Measurements from ENCODE around the gene PIM2.

The PIM2 gene

DNA sequence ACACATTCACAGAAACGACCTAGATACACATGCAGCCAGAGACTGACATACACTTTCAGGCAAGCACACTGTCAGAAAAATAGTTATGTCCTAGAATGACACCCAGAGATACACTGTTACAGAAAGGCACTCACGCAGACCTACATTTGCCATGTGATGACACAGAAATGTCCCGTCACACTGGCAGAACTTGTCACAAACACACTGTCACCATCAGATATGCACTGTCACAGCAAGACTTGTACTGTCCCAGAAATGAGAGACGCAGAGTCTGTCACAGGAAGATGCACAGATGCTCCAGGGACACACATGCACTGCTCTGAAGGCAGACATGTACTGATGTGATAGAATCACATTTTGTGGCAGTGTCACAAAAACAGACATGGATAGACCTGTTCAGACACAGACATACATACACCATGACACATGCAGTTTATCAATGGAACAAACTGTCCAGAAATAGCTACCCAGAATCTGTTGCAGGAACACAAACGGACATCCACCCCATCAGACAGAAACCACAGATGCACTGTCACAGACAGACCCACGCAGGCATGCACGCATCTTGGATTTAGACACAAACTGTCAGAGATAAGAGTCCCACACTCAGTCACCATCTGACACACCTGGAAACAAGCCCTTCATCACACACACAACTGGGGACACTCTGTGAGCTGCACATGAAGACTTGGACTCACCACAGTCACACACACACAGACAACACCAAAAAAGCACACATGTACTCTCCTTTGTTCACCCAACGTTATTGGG is 1.3 kb upstream of the PIM2 start:
- peak overlapping the region; percentile 96 for H3K4me3 Mint-ChIP-seq
- peaks cover 63% of the 10 kb centered on the region for H3K4me1 Mint-ChIP-seq (ENCODE audit: low read depth)
- no peaks in the 10 kb centered on the region for H3K9me3 Mint-ChIP-seq
- H3K27me3 Mint-ChIP-seq, result no peaks in the 10 kb centered on the region
- H3K27ac Mint-ChIP-seq, result peak overlapping the region; percentile 96
- H3K36me3 Mint-ChIP-seq (ENCODE audit: low read depth), result peaks cover 52% of the 10 kb centered on the region

DNA sequence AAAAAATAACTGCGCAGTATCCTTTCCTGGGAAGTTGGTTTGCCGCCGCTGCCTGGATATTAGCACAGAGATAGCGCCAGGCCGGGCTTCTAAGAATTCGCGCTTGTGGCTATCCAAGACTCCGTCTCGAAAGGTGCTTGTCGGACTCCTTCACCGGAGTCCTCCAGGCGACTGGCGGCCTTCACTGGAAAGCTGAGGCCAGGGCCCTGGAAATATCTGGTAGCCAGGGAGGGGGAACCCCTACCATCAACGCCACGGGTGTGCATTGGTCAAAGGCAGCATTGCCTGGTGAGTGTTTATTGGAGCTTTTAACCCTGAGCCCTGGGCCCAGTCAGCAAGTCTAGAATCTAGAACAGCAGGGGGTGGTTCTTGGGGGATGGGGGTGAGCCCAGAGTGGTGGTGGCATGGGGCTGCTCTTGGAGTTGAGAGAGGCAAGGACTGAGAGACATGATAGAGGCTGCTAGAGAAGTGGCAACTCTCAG is 577 bp upstream of the PIM2 start:
- H3K27me3 Mint-ChIP-seq, result no peaks in the 10 kb centered on the region
- no peaks in the 10 kb centered on the region for H3K9me3 Mint-ChIP-seq
- peaks cover 65% of the 10 kb centered on the region for H3K4me1 Mint-ChIP-seq (ENCODE audit: low read depth)
- peak overlapping the region; percentile 96 for H3K4me3 Mint-ChIP-seq
- H3K36me3 Mint-ChIP-seq (ENCODE audit: low read depth), result peaks cover 57% of the 10 kb centered on the region
- H3K27ac Mint-ChIP-seq, result peak overlapping the region; percentile 96

GRCh38 chrX:48918301-48918642 is 552 bp downstream of the PIM2 start:
- peaks cover 70% of the 10 kb centered on the region for H3K4me1 Mint-ChIP-seq (ENCODE audit: low read depth)
- no peaks in the 10 kb centered on the region for H3K27me3 Mint-ChIP-seq
- peak overlapping the region; percentile 96 for H3K4me3 Mint-ChIP-seq
- no peaks in the 10 kb centered on the region for H3K9me3 Mint-ChIP-seq
- H3K27ac Mint-ChIP-seq, result peak overlapping the region; percentile 90
- peaks cover 61% of the 10 kb centered on the region for H3K36me3 Mint-ChIP-seq (ENCODE audit: low read depth)

DNA sequence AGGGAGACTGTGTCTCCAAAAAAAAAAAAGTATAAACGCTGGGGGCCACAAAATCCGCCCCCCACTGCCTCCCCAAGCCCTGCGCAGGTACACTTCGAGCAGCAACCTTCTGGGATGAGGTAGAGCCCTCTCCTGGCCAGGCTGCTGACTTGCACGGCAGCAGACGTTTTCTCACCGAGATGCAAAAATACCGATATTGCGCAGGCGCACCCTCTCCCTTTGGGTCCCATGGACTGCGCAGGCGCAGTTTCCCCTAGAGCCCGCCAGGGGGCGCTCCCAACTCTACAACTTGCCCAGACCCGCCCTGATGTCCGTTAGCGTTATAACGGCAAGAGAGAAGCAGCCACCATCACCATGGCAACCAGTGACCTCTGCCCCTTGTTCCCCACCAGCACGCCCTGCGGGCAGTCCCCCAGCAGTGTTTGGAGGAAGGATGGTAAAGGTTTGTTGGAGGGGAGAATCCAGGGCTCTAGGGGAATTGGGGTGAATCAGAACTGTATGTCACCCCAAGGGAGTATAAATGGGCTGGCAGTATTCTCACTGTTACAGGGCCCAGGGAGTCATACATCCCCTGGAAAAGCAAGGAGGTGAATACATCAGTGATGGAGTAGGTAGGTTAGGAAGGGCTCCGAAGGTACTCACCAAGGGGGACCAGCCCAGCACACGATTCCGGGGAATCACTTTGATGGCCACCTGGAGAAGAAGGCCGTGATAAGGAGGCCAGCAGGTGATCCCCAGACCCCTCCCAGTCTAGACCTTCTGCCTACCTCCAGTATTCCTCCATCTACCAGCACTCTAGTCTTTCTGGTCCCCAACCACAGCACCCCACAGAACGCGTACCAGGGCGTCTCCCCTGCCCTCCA is 1.5 kb downstream of the PIM2 start:
- peak overlapping the region; percentile 96 for H3K4me3 Mint-ChIP-seq
- H3K4me1 Mint-ChIP-seq (ENCODE audit: low read depth), result peaks cover 74% of the 10 kb centered on the region
- peak overlapping the region; percentile 90 for H3K27ac Mint-ChIP-seq
- no peaks in the 10 kb centered on the region for H3K9me3 Mint-ChIP-seq
- H3K27me3 Mint-ChIP-seq, result no peaks in the 10 kb centered on the region
- peaks cover 59% of the 10 kb centered on the region for H3K36me3 Mint-ChIP-seq (ENCODE audit: low read depth)

DNA sequence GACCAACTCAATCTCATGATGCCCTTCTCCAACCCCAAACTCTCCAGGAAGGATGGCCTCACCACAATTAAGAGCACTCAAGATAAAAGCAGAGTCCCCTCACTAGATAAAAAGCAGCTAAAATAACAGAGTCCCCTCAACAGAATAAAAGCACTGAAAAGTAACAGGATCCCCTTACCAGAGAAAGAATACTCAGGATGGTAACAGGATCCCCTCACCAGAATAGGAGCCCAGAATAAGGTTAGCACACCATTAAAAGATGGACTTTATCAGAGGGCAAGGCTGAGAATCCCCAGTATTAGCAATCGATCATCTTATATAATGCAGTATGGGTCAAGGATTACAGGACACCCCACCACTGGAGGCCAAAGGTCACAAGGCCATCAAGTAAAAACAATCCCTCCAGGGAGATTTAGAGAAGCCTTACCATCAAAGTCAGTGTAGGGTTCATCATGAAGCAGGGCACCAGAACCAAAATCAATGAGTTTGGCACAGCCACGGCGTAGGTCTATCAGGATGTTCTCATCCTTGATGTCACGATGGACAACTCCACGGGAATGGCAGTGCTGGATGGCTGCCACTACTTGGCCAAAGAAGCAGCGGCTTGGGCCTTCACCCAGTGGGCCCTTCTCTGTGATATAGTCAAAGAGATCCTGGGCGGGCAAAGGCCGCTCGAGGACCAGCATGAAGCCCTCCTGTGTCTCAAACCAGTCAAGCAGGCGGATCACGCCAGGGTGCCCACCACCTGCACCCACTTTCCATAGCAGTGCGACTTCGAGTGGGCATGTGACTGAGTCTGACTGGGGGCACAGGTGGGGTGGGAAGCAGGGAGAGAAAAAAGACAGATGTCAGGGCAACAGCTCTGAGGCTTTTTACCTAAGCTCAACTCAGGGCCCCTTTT is 4.0 kb downstream of the PIM2 start:
- peaks cover 71% of the 10 kb centered on the region for H3K4me1 Mint-ChIP-seq (ENCODE audit: low read depth)
- no peaks in the 10 kb centered on the region for H3K9me3 Mint-ChIP-seq
- H3K27ac Mint-ChIP-seq, result peak overlapping the region; percentile 55
- H3K36me3 Mint-ChIP-seq (ENCODE audit: low read depth), result peaks cover 65% of the 10 kb centered on the region
- no peaks in the 10 kb centered on the region for H3K27me3 Mint-ChIP-seq
- H3K4me3 Mint-ChIP-seq, result peak overlapping the region; percentile 96

- Mint-ChIP-seq H3K4me1 (ENCODE audit: low read depth) (peaks cover 62% of the 10 kb centered on the region), H3K27ac (peak overlapping the region; percentile 65), H3K4me3 (peak overlapping the region; percentile 96), H3K36me3 (ENCODE audit: low read depth) (peaks cover 62% of the 10 kb centered on the region), H3K9me3 (no peaks in the 10 kb centered on the region), H3K27me3 (no peaks in the 10 kb centered on the region)
Observed at GRCh38 chrX:48913605-48914366, 5.0 kb downstream of the PIM2 start.

GRCh38 chrX:48911412-48912182 is 7.2 kb downstream of the PIM2 start, which contains the start of gene SLC35A2:
Gene SLC35A2, minus strand, starts transcription at chrX:48911646. Its CDS starts 10 bp downstream, at chrX:48911636.
- peaks cover 57% of the 10 kb centered on the region for H3K4me1 Mint-ChIP-seq (ENCODE audit: low read depth)
- peak within 1 kb of the TSS; percentile 96 for H3K4me3 Mint-ChIP-seq
- peak within 1 kb of the TSS; percentile 95 for H3K27ac Mint-ChIP-seq

DNA sequence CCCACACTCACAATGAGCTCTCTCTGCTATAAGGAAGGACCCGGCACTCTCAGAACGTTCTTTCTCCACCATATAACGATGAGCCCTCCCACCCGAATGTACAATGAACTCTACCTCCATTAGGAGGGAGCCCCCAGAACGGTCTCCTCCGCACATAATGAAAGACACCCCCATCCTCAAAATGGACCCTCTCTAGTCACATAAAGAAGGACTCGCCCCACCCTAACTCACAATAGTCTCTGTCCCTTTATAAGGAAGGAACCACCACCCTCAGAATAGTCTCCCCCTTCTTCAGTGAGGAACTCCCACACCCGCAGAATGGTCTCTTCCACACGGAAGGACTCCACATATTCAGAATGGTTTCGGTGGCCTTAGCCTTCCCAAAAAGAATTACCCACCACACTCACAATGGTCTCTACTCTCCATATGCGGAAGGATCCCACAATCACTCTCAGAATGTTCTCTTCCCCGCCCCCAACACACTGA is 7.9 kb downstream of the PIM2 start:
- Mint-ChIP-seq H3K4me1 (ENCODE audit: low read depth) (peaks cover 55% of the 10 kb centered on the region), H3K27ac (peak overlapping the region; percentile 95), H3K36me3 (ENCODE audit: low read depth) (peaks cover 41% of the 10 kb centered on the region)

More at GRCh38 chrX:48911412-48912182, 7.2 kb downstream of the PIM2 start, which contains the start of gene SLC35A2:
- no peaks in the 10 kb centered on the region for H3K27me3 Mint-ChIP-seq
- no peaks in the 10 kb centered on the region for H3K9me3 Mint-ChIP-seq
- H3K36me3 Mint-ChIP-seq (ENCODE audit: low read depth), result peaks cover 47% of the 10 kb centered on the region

GRCh38 chrX:48909703-48910294 is 9.0 kb downstream of the PIM2 start:
- H3K4me1 Mint-ChIP-seq (ENCODE audit: low read depth), result peaks cover 45% of the 10 kb centered on the region
- H3K36me3 Mint-ChIP-seq (ENCODE audit: low read depth), result peaks cover 33% of the 10 kb centered on the region
- no peaks in the 10 kb centered on the region for H3K27me3 Mint-ChIP-seq
- no peak overlapping the region for H3K27ac Mint-ChIP-seq
- peak overlapping the region; percentile 96 for H3K4me3 Mint-ChIP-seq
- H3K9me3 Mint-ChIP-seq, result no peaks in the 10 kb centered on the region

More for the DNA sequence above, 7.9 kb downstream of the PIM2 start:
- Mint-ChIP-seq H3K4me3 (peak overlapping the region; percentile 96), H3K27me3 (no peaks in the 10 kb centered on the region), H3K9me3 (no peaks in the 10 kb centered on the region)

DNA sequence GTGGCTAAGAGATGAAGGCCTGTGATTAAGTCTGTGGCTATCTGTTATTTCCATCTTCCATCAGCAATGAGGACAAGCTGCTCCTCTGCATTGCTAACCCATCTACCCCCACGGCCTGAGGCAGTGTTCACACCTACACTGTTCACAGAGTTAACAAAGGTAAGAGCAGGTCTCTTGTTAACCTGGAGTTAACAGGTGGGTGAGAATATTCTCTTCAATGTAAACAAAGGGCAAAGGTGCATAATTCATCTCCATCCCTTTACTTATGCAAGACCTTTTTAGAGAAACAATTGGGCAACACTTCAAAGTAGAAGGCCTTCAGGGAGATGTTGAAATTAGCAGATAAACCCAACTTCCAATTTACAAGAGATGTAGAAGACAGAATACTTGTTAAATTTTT is 10.2 kb downstream of the PIM2 start:
- Mint-ChIP-seq H3K27ac (no peak overlapping the region), H3K4me3 (no peak overlapping the region), H3K27me3 (no peaks in the 10 kb centered on the region), H3K4me1 (ENCODE audit: low read depth) (peaks cover 33% of the 10 kb centered on the region), H3K9me3 (no peaks in the 10 kb centered on the region), H3K36me3 (ENCODE audit: low read depth) (peaks cover 22% of the 10 kb centered on the region)

DNA sequence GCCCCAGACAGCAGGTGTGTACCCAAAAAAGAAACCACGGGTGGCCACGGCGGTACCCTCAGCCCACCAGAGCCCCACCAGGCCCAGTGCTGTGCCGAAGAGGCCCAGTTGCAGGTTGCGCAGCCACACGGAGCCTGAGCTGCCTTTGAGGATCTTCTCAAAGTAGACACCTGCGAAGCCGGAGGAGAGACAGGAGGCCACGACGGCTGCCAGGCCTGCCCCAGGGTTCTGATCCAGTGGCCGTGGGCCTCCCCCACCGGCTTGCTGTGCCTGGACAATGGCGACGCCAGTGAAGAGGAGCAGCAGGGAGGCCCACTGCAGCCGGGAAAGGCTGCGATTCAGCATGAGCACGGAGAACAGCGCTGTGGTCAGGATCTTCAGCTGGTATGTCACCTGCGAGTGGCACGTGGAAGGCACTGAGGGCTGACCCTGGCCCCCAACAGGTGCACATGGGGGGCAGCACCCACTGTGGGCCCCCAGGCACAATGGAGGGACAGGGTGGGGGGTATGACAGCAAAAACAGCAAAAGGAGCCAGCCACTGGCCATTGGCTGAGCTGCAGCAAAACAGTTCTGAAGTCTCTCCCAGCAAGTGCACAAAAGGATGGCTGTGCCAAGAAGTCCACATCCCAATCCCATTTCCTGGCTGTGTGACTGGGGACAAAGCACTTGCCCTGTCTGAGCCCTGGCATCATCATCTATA is 13.6 kb downstream of the PIM2 start:
- peaks cover 15% of the 10 kb centered on the region for H3K36me3 Mint-ChIP-seq (ENCODE audit: low read depth)
- H3K4me1 Mint-ChIP-seq (ENCODE audit: low read depth), result peaks cover under 1% of the 10 kb centered on the region
- no peak overlapping the region for H3K27ac Mint-ChIP-seq
- no peak overlapping the region for H3K4me3 Mint-ChIP-seq
- no peaks in the 10 kb centered on the region for H3K27me3 Mint-ChIP-seq
- no peaks in the 10 kb centered on the region for H3K9me3 Mint-ChIP-seq

DNA sequence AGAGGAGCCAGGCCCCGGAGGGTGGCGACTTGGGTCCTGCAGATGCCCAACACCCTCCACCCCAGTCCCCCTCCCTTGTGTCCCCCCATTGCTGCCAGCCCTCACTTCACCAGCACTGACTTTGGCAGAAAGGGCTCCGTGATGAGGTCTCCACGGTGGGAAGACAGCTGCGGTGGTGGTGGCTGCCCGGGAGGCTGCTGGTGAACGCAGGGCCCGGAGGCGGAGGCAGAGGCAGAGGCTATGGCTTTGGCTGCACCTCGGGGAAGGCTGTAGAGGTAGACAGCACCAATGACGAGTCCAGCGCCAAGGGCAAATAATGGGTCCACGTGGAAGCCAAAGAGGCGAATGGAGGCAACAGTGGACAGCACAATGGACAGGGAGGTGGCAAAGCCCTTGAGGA is 14.2 kb downstream of the PIM2 start:
- no peak overlapping the region for H3K4me3 Mint-ChIP-seq
- H3K36me3 Mint-ChIP-seq (ENCODE audit: low read depth), result peaks cover 15% of the 10 kb centered on the region
- H3K27ac Mint-ChIP-seq, result no peak overlapping the region
- H3K27me3 Mint-ChIP-seq, result no peaks in the 10 kb centered on the region
- no peaks in the 10 kb centered on the region for H3K9me3 Mint-ChIP-seq
- H3K4me1 Mint-ChIP-seq (ENCODE audit: low read depth), result no peaks in the 10 kb centered on the region
